Measurements from ENCODE around the gene SLC32A1.

The SLC32A1 gene

GRCh38 chr20:38700926-38701325, 23.4 kb upstream of the SLC32A1 start:
- DNase-seq (ENCODE audit: low read depth), result no peak
- Histone ChIP-seq H3K36me3 (ENCODE audit: control insufficient read depth, insufficient read depth, low read length, severe bottlenecking) (no peaks in the 10 kb centered on the region), H3K9me3 (ENCODE audit: control insufficient read depth, low read length) (no peaks in the 10 kb centered on the region), H3K4me3 (ENCODE audit: low read length) (no peak overlapping the region), H3K4me1 (ENCODE audit: control insufficient read depth, insufficient read depth, low read length) (no peaks in the 10 kb centered on the region), H3K27me3 (replicated peaks; ENCODE audit: control insufficient read depth, insufficient read depth, low read length) (peaks cover 49% of the 10 kb centered on the region), H3K9ac (ENCODE audit: low read length) (no peak overlapping the region)

- no peaks in the 10 kb centered on the region for H3K4me1 ChIP-seq (ENCODE audit: control insufficient read depth, insufficient read depth, low read length)
- DNase-seq (ENCODE audit: low read depth), result no peak
- no peak overlapping the region for H3K9ac ChIP-seq (ENCODE audit: low read length)
- no peaks in the 10 kb centered on the region for H3K9me3 ChIP-seq (ENCODE audit: control insufficient read depth, low read length)
- H3K4me3 ChIP-seq (ENCODE audit: low read length), result no peak overlapping the region
- peaks cover 44% of the 10 kb centered on the region for H3K27me3 ChIP-seq (replicated peaks; ENCODE audit: control insufficient read depth, insufficient read depth, low read length)
- H3K36me3 ChIP-seq (ENCODE audit: control insufficient read depth, insufficient read depth, low read length, severe bottlenecking), result no peaks in the 10 kb centered on the region
Observed at GRCh38 chr20:38703526-38703925, 20.8 kb upstream of the SLC32A1 start.

- H3K9ac ChIP-seq (ENCODE audit: low read length), result no peak overlapping the region
- DNase-seq (ENCODE audit: low read depth), result no peak
- no peak overlapping the region for H3K4me3 ChIP-seq (ENCODE audit: low read length)
- H3K9me3 ChIP-seq (ENCODE audit: control insufficient read depth, low read length), result no peaks in the 10 kb centered on the region
- no peaks in the 10 kb centered on the region for H3K36me3 ChIP-seq (ENCODE audit: control insufficient read depth, insufficient read depth, low read length, severe bottlenecking)
- H3K4me1 ChIP-seq (ENCODE audit: control insufficient read depth, insufficient read depth, low read length), result no peaks in the 10 kb centered on the region
- peaks cover 39% of the 10 kb centered on the region for H3K27me3 ChIP-seq (replicated peaks; ENCODE audit: control insufficient read depth, insufficient read depth, low read length)
Observed at GRCh38 chr20:38704136-38704535, 20.1 kb upstream of the SLC32A1 start.

- Histone ChIP-seq H3K27me3 (replicated peaks; ENCODE audit: control insufficient read depth, insufficient read depth, low read length) (peaks cover 43% of the 10 kb centered on the region), H3K4me3 (ENCODE audit: low read length) (no peak overlapping the region), H3K36me3 (ENCODE audit: control insufficient read depth, insufficient read depth, low read length, severe bottlenecking) (no peaks in the 10 kb centered on the region), H3K9me3 (ENCODE audit: control insufficient read depth, low read length) (no peaks in the 10 kb centered on the region), H3K9ac (ENCODE audit: low read length) (no peak overlapping the region), H3K4me1 (ENCODE audit: control insufficient read depth, insufficient read depth, low read length) (no peaks in the 10 kb centered on the region)
- DNase-seq (ENCODE audit: low read depth), result no peak
Observed at GRCh38 chr20:38706509-38706908, 17.8 kb upstream of the SLC32A1 start.

- Histone ChIP-seq H3K4me3 (ENCODE audit: low read length) (no peak overlapping the region), H3K9ac (ENCODE audit: low read length) (no peak overlapping the region), H3K36me3 (ENCODE audit: control insufficient read depth, insufficient read depth, low read length, severe bottlenecking) (no peaks in the 10 kb centered on the region), H3K27me3 (replicated peaks; ENCODE audit: control insufficient read depth, insufficient read depth, low read length) (peaks cover 55% of the 10 kb centered on the region), H3K9me3 (ENCODE audit: control insufficient read depth, low read length) (no peaks in the 10 kb centered on the region), H3K4me1 (ENCODE audit: control insufficient read depth, insufficient read depth, low read length) (no peaks in the 10 kb centered on the region)
- no peak for DNase-seq (ENCODE audit: low read depth)
Observed at GRCh38 chr20:38714308-38714707, 10.0 kb upstream of the SLC32A1 start.

GRCh38 chr20:38715646-38716045, 8.6 kb upstream of the SLC32A1 start:
- peaks cover 65% of the 10 kb centered on the region for H3K27me3 ChIP-seq (replicated peaks; ENCODE audit: control insufficient read depth, insufficient read depth, low read length)
- H3K9ac ChIP-seq (ENCODE audit: low read length), result no peak overlapping the region
- DNase-seq (ENCODE audit: low read depth), result no peak
- no peaks in the 10 kb centered on the region for H3K36me3 ChIP-seq (ENCODE audit: control insufficient read depth, insufficient read depth, low read length, severe bottlenecking)
- no peaks in the 10 kb centered on the region for H3K4me1 ChIP-seq (ENCODE audit: control insufficient read depth, insufficient read depth, low read length)
- H3K9me3 ChIP-seq (ENCODE audit: control insufficient read depth, low read length), result no peaks in the 10 kb centered on the region
- no peak overlapping the region for H3K4me3 ChIP-seq (ENCODE audit: low read length)

- no peak overlapping the region for H3K9ac ChIP-seq (ENCODE audit: low read length)
- H3K4me3 ChIP-seq (ENCODE audit: low read length), result no peak overlapping the region
- peaks cover 94% of the 10 kb centered on the region for H3K27me3 ChIP-seq (replicated peaks; ENCODE audit: control insufficient read depth, insufficient read depth, low read length)
- H3K4me1 ChIP-seq (ENCODE audit: control insufficient read depth, insufficient read depth, low read length), result no peaks in the 10 kb centered on the region
- DNase-seq (ENCODE audit: low read depth), result no peak
- peaks cover 5% of the 10 kb centered on the region for H3K9me3 ChIP-seq (ENCODE audit: control insufficient read depth, low read length)
- no peaks in the 10 kb centered on the region for H3K36me3 ChIP-seq (ENCODE audit: control insufficient read depth, insufficient read depth, low read length, severe bottlenecking)
Observed at GRCh38 chr20:38722683-38723016, 1.6 kb upstream of the SLC32A1 start.

GRCh38 chr20:38723017-38723847, 1.1 kb upstream of the SLC32A1 start:
- no peak overlapping the region for H3K4me3 ChIP-seq (ENCODE audit: low read length)
- H3K9me3 ChIP-seq (ENCODE audit: control insufficient read depth, low read length), result peaks cover 5% of the 10 kb centered on the region
- DNase-seq (ENCODE audit: low read depth), result no peak
- peaks cover 94% of the 10 kb centered on the region for H3K27me3 ChIP-seq (replicated peaks; ENCODE audit: control insufficient read depth, insufficient read depth, low read length)
- no peaks in the 10 kb centered on the region for H3K36me3 ChIP-seq (ENCODE audit: control insufficient read depth, insufficient read depth, low read length, severe bottlenecking)
- no peak overlapping the region for H3K9ac ChIP-seq (ENCODE audit: low read length)
- H3K4me1 ChIP-seq (ENCODE audit: control insufficient read depth, insufficient read depth, low read length), result no peaks in the 10 kb centered on the region

GRCh38 chr20:38724626-38725147, 401 bp downstream of the SLC32A1 start:
- Histone ChIP-seq H3K36me3 (ENCODE audit: control insufficient read depth, insufficient read depth, low read length, severe bottlenecking) (no peaks in the 10 kb centered on the region), H3K4me3 (ENCODE audit: low read length) (no peak overlapping the region), H3K9me3 (ENCODE audit: control insufficient read depth, low read length) (peaks cover 6% of the 10 kb centered on the region), H3K27me3 (replicated peaks; ENCODE audit: control insufficient read depth, insufficient read depth, low read length) (peaks cover 93% of the 10 kb centered on the region), H3K4me1 (ENCODE audit: control insufficient read depth, insufficient read depth, low read length) (no peaks in the 10 kb centered on the region), H3K9ac (ENCODE audit: low read length) (no peak overlapping the region)
- DNase-seq (ENCODE audit: low read depth), result no peak

- peaks cover 8% of the 10 kb centered on the region for H3K9me3 ChIP-seq (ENCODE audit: control insufficient read depth, low read length)
- H3K9ac ChIP-seq (ENCODE audit: low read length), result no peak overlapping the region
- no peaks in the 10 kb centered on the region for H3K4me1 ChIP-seq (ENCODE audit: control insufficient read depth, insufficient read depth, low read length)
- H3K4me3 ChIP-seq (ENCODE audit: low read length), result no peak overlapping the region
- H3K36me3 ChIP-seq (ENCODE audit: control insufficient read depth, insufficient read depth, low read length, severe bottlenecking), result no peaks in the 10 kb centered on the region
- no peak for DNase-seq (ENCODE audit: low read depth)
- H3K27me3 ChIP-seq (replicated peaks; ENCODE audit: control insufficient read depth, insufficient read depth, low read length), result peaks cover 93% of the 10 kb centered on the region
Observed at GRCh38 chr20:38725148-38725901, 1.0 kb downstream of the SLC32A1 start.

- Histone ChIP-seq H3K4me3 (ENCODE audit: low read length) (no peak overlapping the region), H3K36me3 (ENCODE audit: control insufficient read depth, insufficient read depth, low read length, severe bottlenecking) (no peaks in the 10 kb centered on the region), H3K27me3 (replicated peaks; ENCODE audit: control insufficient read depth, insufficient read depth, low read length) (peaks cover 93% of the 10 kb centered on the region), H3K9me3 (ENCODE audit: control insufficient read depth, low read length) (peaks cover 8% of the 10 kb centered on the region), H3K9ac (ENCODE audit: low read length) (no peak overlapping the region), H3K4me1 (ENCODE audit: control insufficient read depth, insufficient read depth, low read length) (peaks cover 2% of the 10 kb centered on the region)
- DNase-seq (ENCODE audit: low read depth), result no peak
Observed at GRCh38 chr20:38725931-38726803, 1.9 kb downstream of the SLC32A1 start.

Measured in adipocyte (in vitro differentiated cells).